A549 (cell line): ENCODE measurements around the gene GRIK4. TPM values are rescaled to one million over a fixed set of nuclear protein-coding genes. Genes with fewer than 3 reads are reported as not detected.

Experiments
- ATAC-seq, 2 experiments: fragments of 200-7000 bp in 1 of 2; fragments of >200 bp in 1 of 2; cut with Nextera tagmentation in 1 of 2; cut with Tn5 transposase in 1 of 2; 3 replicates each; pipeline versions ENCODE4 v1.8.0 to v1.9.1; 2018 to 2020; ENCODE audit warnings: mild to moderate bottlenecking in 1 of 2, moderate library complexity in 1 of 2
- CTCF ChIA-PET: fragments of 300-600 bp; sonication (Branson Sonifier 250); formaldehyde crosslinking; extraction: SDS; loops from one replicate; lab custom pipeline; 2021; ENCODE audit warnings: antibody characterized with exemption, inconsistent platforms; lab: Yijun Ruan, JAX
- POLR2A ChIA-PET: fragments of 350-600 bp; formaldehyde crosslinking; extraction: SDS; loops from one replicate; lab custom pipeline; 2021; ENCODE audit warnings: antibody characterized with exemption, inconsistent platforms; lab: Yijun Ruan, JAX
- DNase-seq, 2 experiments: peaks; one replicate each; pipeline versions ENCODE4 v3.0.0 to v3.0.0-alpha.2; 2011 to 2016; ENCODE audit warnings: low read depth in 1 of 2, low spot score in 1 of 2
- FAIRE-seq: peaks from 2 replicates; lab custom pipeline; 2011; peaks lifted over from hg19 to GRCh38; lab: Jason Lieb, UNC
- H3K27ac ChIP-seq, 2 experiments: fragments of >200 bp; sonication (Bioruptor Twin); formaldehyde crosslinking; 3 replicates each; pipeline ENCODE4 v1.5.1; 2016 to 2017
- H3K4me1 ChIP-seq: fragments of >200 bp; sonication (Bioruptor Twin); formaldehyde crosslinking; 3 replicates; pipeline ENCODE4 v1.6.1; 2016
- H3K4me2 ChIP-seq: fragments of >200 bp; sonication (Bioruptor Twin); formaldehyde crosslinking; 3 replicates; pipeline ENCODE4 v1.6.1; 2016
- H3K4me3 ChIP-seq: fragments of >200 bp; sonication (Bioruptor Twin); formaldehyde crosslinking; 3 replicates; pipeline ENCODE4 v1.5.1; 2016
- H3K9me3 ChIP-seq: fragments of >200 bp; sonication (Bioruptor Twin); formaldehyde crosslinking; 3 replicates; pipeline ENCODE4 v1.6.1; 2016
- CBX2 ChIP-seq: fragments of 200-600 bp; sonication (generic); IDR thresholded peaks from 2 replicates; pipeline ENCODE4 v1.6.1; 2016; ENCODE audit warnings: low read depth, mild to moderate bottlenecking, borderline replicate concordance
- CHD2 ChIP-seq: fragments of 150-350 bp; IDR thresholded peaks from 2 replicates; pipeline ENCODE4 v1.6.1; 2014; ENCODE audit warnings: low read length; ENCODE audit not compliant: partially characterized antibody
- EHMT2 ChIP-seq: fragments of 200-600 bp; sonication (generic); IDR thresholded peaks from 2 replicates; pipeline ENCODE4 v1.6.1; 2016; ENCODE audit warnings: antibody characterized with exemption, low read depth, mild to moderate bottlenecking, moderate library complexity
- EP300 ChIP-seq, 2 experiments: fragments of >200 bp; sonication (Bioruptor Twin); formaldehyde crosslinking; IDR thresholded peaks; 2 replicates in 1 of 2; 3 replicates in 1 of 2; pipeline ENCODE4 v1.6.1; 2016 to 2017
- ESRRA ChIP-seq: fragments of 150-350 bp; IDR thresholded peaks from 2 replicates; pipeline ENCODE4 v1.6.1; 2014; ENCODE audit warnings: mild to moderate bottlenecking, low read length, borderline replicate concordance
- FOSL2 ChIP-seq, 2 experiments: fragments of 450-650 bp in 1 of 2; fragments of >200 bp in 1 of 2; sonication (Bioruptor Twin) in 1 of 2; formaldehyde crosslinking; IDR thresholded peaks; 2 replicates each; pipeline versions ENCODE4 v1.5.0 to v1.6.1; 2016 to 2020; ENCODE audit warnings: mild to moderate bottlenecking in 1 of 2, moderate library complexity in 1 of 2
- GATA3 ChIP-seq: IDR thresholded peaks from 2 replicates; pipeline ENCODE4 v1.6.1; 2012; ENCODE audit warnings: borderline replicate concordance
- HDAC2 ChIP-seq: fragments of 200-600 bp; sonication (generic); IDR thresholded peaks from 2 replicates; pipeline ENCODE4 v1.6.1; 2016
- HOXA7 ChIP-seq: fragments of 250-450 bp; sonication (Bioruptor Pico); IDR thresholded peaks from 2 replicates; pipeline ENCODE4 v1.5.0; 2020; ENCODE audit warnings: mild to moderate bottlenecking, moderate library complexity
- HOXB13 ChIP-seq: fragments of 250-450 bp; sonication (Bioruptor Pico); IDR thresholded peaks from 2 replicates; pipeline ENCODE4 v1.5.0; 2020; ENCODE audit warnings: low read depth, mild to moderate bottlenecking, moderate library complexity
- JUN ChIP-seq, 2 experiments: fragments of >200 bp; sonication (Bioruptor Twin); formaldehyde crosslinking; IDR thresholded peaks; 2 replicates in 1 of 2; 3 replicates in 1 of 2; pipeline ENCODE4 v1.6.1; 2016 to 2017
- JUNB ChIP-seq: fragments of >200 bp; sonication (Bioruptor Twin); formaldehyde crosslinking; IDR thresholded peaks from 2 replicates; pipeline ENCODE4 v1.6.1; 2016
- MAFK ChIP-seq: fragments of 450-650 bp; IDR thresholded peaks from 2 replicates; pipeline ENCODE4 v1.6.1; 2014; ENCODE audit not compliant: partially characterized antibody
- MAZ ChIP-seq: fragments of 150-350 bp; IDR thresholded peaks from 2 replicates; pipeline ENCODE4 v1.6.1; 2014; ENCODE audit warnings: antibody characterized with exemption, low read depth, low read length, borderline replicate concordance
- MYC ChIP-seq: IDR thresholded peaks from 2 replicates; pipeline ENCODE4 v1.6.1; 2012; ENCODE audit warnings: mild to moderate bottlenecking, inconsistent platforms, low read length, improper control_type of control experiment, borderline replicate concordance
- NPAS2 ChIP-seq: fragments of 250-450 bp; sonication (Bioruptor Pico); IDR thresholded peaks from 2 replicates; pipeline ENCODE4 v1.8.0; 2022; ENCODE audit warnings: mild to moderate bottlenecking, moderate library complexity, borderline replicate concordance
- NR3C1 ChIP-seq: fragments of >200 bp; sonication (Bioruptor Twin); formaldehyde crosslinking; IDR thresholded peaks from 3 replicates; pipeline ENCODE4 v1.6.1; 2017
- POLR2A ChIP-seq: IDR thresholded peaks from 2 replicates; pipeline ENCODE4 v1.6.1; 2012; ENCODE audit warnings: mild to moderate bottlenecking, low read length
- RARB ChIP-seq: fragments of 250-450 bp; sonication (Bioruptor Pico); IDR thresholded peaks from 2 replicates; pipeline ENCODE4 v1.8.0; 2021; ENCODE audit warnings: mild to moderate bottlenecking, moderate library complexity
- RCOR1 ChIP-seq: fragments of 150-350 bp; IDR thresholded peaks from 2 replicates; pipeline ENCODE4 v1.6.1; 2014; ENCODE audit warnings: antibody characterized with exemption, low read length, low read depth
- RNF2 ChIP-seq: fragments of 200-600 bp; sonication (generic); IDR thresholded peaks from 2 replicates; pipeline ENCODE4 v1.6.1; 2016; ENCODE audit warnings: low read depth, mild to moderate bottlenecking, antibody characterized with exemption, moderate library complexity, borderline replicate concordance
- SMC3 ChIP-seq: fragments of >200 bp; sonication (Bioruptor Twin); formaldehyde crosslinking; IDR thresholded peaks from 3 replicates; pipeline ENCODE4 v1.6.1; 2018; ENCODE audit warnings: inconsistent platforms
- TP53 ChIP-seq: fragments of 250-450 bp; sonication (Bioruptor Pico); IDR thresholded peaks from 2 replicates; pipeline ENCODE4 v1.5.0; 2021; ENCODE audit warnings: mild to moderate bottlenecking, moderate library complexity
- ZSCAN20 ChIP-seq: fragments of 250-450 bp; sonication (Bioruptor Pico); IDR thresholded peaks from 2 replicates; pipeline ENCODE4 v1.8.0; 2022; ENCODE audit warnings: mild to moderate bottlenecking, moderate library complexity
- WGBS: methylation state at CpG from one replicate; pipeline ENCODE4 v1.1.6; 2017; ENCODE audit errors: missing lambda C conversion rate; 5-methylcytosine and 5-hydroxymethylcytosine counted together
- polyA plus RNA-seq, 4 experiments: library from polyadenylated mRNA; depleted of rRNA in 3 of 4; stranded (reverse); fragments of >200 nt; fragmentation: RNase III in 1 of 4; extraction: RNeasy Plus Mini Kit Qiagen cat#74134 plus additional on column Dnase treatment in 1 of 4; gene quantifications; 2 replicates in 3 of 4; 3 replicates in 1 of 4; pipeline ENCODE4 v1.2.3, GENCODE V29; 2011 to 2017
- TF ChIP-seq, protein P1 (sequence below): fragments of >200 bp; sonication (Bioruptor Twin); formaldehyde crosslinking; IDR thresholded peaks from 3 replicates; pipeline ENCODE4 v1.5.1; 2016
- TF ChIP-seq, protein P2 (sequence below): IDR thresholded peaks from 2 replicates; pipeline ENCODE4 v1.6.1; 2012
- TF ChIP-seq, protein P3 (sequence below): IDR thresholded peaks from 2 replicates; pipeline ENCODE4 v1.6.1; 2012
- TF ChIP-seq, protein P4 (sequence below): IDR thresholded peaks from 2 replicates; pipeline ENCODE4 v1.6.1; 2012; ENCODE audit warnings: low read depth, borderline replicate concordance
- TF ChIP-seq, protein P5 (sequence below): fragments of 150-350 bp; IDR thresholded peaks from 2 replicates; pipeline ENCODE4 v1.6.1; 2014; ENCODE audit warnings: low read depth, mild to moderate bottlenecking, low read length

GRIK4 gene
- polyA plus RNA-seq, 2 of the 4 experiments (the other 2 are of a cell fraction): 0.01 TPM; not detected in 1

DNA sequence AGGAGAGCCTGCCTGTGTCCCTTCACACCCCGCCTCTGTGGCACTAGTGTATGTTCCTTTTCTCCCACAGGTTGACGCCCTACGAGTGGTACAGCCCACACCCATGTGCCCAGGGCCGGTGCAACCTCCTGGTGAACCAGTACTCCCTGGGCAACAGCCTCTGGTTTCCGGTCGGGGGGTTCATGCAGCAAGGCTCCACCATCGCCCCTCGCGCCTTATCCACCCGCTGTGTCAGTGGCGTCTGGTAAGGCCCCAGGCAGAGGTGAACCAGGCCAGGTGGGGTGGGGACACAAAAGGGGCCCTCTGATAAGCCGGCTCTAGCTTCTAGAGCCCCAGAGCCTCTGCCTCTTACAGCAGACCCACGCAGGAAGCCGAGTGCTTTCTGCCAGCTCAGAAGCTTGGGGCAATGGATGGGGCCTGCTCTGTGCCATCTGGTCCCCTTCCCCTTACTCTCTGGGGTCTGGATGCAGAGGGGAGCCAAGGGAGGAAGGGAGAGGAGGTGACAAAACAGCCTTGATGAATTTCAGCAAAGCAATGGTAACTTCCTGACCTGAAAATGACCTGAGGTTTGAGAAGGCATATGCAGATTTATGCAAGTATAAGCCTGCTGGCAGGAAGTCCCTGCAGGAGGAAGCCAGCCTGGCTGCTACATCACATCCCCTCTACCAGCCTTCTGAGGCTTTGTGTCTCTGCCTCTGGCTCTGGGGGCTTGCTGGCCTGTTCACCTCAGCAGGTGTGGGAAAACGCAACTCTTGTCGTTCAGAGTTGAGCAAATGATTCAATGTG lies 445.4 kb downstream of the GRIK4 start:
- Histone ChIP-seq H3K4me2 (no peak overlapping the region), H3K4me3 (no peak overlapping the region), H3K27ac (no peak overlapping the region), H3K9me3 (no peaks in the 10 kb centered on the region), H3K4me1 (no peaks in the 10 kb centered on the region)
- DNase-seq: no peak
- POLR2A ChIA-PET: no interaction called here
- TF ChIP-seq CHD2: no peak
- no peak for TF ChIP-seq MYC
- TF ChIP-seq EP300 (IDR thresholded peaks at IDR 0.05): no peak
- no peak for TF ChIP-seq MAFK
- TF ChIP-seq, protein P1, sequence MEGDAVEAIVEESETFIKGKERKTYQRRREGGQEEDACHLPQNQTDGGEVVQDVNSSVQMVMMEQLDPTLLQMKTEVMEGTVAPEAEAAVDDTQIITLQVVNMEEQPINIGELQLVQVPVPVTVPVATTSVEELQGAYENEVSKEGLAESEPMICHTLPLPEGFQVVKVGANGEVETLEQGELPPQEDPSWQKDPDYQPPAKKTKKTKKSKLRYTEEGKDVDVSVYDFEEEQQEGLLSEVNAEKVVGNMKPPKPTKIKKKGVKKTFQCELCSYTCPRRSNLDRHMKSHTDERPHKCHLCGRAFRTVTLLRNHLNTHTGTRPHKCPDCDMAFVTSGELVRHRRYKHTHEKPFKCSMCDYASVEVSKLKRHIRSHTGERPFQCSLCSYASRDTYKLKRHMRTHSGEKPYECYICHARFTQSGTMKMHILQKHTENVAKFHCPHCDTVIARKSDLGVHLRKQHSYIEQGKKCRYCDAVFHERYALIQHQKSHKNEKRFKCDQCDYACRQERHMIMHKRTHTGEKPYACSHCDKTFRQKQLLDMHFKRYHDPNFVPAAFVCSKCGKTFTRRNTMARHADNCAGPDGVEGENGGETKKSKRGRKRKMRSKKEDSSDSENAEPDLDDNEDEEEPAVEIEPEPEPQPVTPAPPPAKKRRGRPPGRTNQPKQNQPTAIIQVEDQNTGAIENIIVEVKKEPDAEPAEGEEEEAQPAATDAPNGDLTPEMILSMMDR: no peak
- TF ChIP-seq CBX2: no peak
- no peak for TF ChIP-seq RARB (CRISPR knock-in tag)
- TF ChIP-seq HOXB13 (CRISPR knock-in tag): no peak
- TF ChIP-seq POLR2A: no peak
- TF ChIP-seq SMC3: no peak
- TF ChIP-seq JUNB: no peak
- no peak for TF ChIP-seq GATA3
- TF ChIP-seq, protein P2, sequence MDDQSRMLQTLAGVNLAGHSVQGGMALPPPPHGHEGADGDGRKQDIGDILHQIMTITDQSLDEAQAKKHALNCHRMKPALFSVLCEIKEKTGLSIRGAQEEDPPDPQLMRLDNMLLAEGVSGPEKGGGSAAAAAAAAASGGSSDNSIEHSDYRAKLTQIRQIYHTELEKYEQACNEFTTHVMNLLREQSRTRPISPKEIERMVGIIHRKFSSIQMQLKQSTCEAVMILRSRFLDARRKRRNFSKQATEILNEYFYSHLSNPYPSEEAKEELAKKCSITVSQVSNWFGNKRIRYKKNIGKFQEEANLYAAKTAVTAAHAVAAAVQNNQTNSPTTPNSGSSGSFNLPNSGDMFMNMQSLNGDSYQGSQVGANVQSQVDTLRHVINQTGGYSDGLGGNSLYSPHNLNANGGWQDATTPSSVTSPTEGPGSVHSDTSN: no peak
- no peak for TF ChIP-seq MAZ
- WGBS: 68% methylated on average over 4 of the region's 16 CpGs
- CTCF ChIA-PET: interaction anchor here (0.6 kb wide), 1 partner anchor 86 kb away, joined by 3 read pairs; no protein-coding TSS in a partner anchor
- no peak for ATAC-seq
- FAIRE-seq: no peak

DNA sequence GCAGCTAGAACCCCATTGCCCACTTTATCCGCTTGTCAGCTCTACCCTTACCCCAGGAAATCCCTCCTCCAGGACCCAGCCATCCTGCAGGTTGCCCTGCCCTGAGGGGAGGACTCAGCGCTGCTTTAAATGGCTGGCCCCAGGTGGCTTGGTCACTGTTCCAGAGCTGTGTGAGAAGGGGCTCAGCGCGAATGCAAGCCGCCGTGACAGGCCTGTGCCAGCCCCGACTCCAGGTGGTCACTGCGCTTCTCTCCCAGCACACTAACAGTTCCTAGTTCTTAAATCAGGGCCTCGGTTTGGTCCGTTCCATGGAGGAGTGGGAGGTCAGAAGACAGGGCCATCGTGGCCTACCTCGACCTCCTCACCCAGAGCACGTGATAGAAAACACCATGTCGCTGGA lies 446.6 kb downstream of the GRIK4 start:
- Histone ChIP-seq H3K4me1 (no peaks in the 10 kb centered on the region), H3K4me3 (no peak overlapping the region), H3K9me3 (no peaks in the 10 kb centered on the region), H3K27ac (no peak overlapping the region)
- CTCF ChIA-PET: no interaction called here
- ATAC-seq (no peak), FAIRE-seq (no peak)
- 19% methylated on average over 7 of the region's 14 CpGs for WGBS
- POLR2A ChIA-PET: interaction anchor here (0.7 kb wide), 1 partner anchor 155 kb away, joined by 4 read pairs; no protein-coding TSS in a partner anchor
- TF ChIP-seq RCOR1: no peak
- TF ChIP-seq, all 56 proteins: peak for 0
- H3K4me2 ChIP-seq: no peak overlapping the region
- DNase-seq: no peak

DNA sequence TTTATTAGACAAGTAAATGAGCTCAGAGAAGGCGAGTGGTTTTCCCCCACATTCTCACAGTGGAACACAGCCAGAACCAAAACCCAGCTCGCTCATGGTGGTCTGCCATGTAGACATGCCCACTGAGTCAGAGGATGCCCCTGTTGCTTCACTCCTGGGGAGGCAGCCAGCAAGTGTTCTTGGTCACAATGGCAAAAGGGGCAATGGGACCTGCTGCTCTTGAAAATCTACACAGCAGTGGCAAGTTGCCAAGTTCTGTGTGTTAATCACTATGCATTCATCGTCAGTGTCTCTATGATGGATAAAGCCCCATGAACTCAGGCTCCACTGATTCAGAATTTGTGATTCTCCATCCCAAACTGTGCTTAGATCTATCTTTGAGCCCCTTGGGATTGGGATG lies 447.6 kb downstream of the GRIK4 start:
- no peak for ATAC-seq

DNA sequence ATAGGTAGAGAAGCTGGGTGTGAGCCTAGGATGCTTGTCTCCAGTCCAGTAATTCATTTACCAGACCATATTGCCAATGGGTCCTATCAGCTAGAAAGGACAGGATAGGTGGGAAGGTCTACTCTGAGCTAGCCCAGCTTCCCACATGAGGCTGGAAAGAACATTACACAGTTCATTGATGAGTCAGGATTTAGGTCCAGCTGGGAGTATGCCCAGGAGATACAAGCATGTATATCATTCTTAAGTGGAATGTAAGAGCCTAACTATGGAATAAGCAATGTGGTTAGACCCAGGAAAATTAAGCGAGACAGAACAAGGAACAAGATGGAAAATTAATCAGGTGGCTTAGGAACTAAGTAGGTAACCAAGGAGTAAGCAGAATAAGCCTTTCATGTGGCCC lies 453.3 kb downstream of the GRIK4 start:
- no peak for ATAC-seq
- FAIRE-seq: no peak
- no peak for TF ChIP-seq ZSCAN20 (CRISPR knock-in tag)
- TF ChIP-seq EP300 (IDR thresholded peaks at IDR 0.05): no peak
- TF ChIP-seq, protein P3, sequence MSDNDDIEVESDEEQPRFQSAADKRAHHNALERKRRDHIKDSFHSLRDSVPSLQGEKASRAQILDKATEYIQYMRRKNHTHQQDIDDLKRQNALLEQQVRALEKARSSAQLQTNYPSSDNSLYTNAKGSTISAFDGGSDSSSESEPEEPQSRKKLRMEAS: no peak
- TF ChIP-seq EHMT2: no peak
- no peak for TF ChIP-seq HDAC2
- TF ChIP-seq TP53 (CRISPR knock-in tag): no peak
- no peak for TF ChIP-seq MAFK
- no peak for TF ChIP-seq FOSL2 (IDR thresholded peaks at IDR 0.05)
- no peak for TF ChIP-seq FOSL2 (CRISPR knock-in tag; IDR thresholded peaks at IDR 0.05)
- TF ChIP-seq, protein P4, sequence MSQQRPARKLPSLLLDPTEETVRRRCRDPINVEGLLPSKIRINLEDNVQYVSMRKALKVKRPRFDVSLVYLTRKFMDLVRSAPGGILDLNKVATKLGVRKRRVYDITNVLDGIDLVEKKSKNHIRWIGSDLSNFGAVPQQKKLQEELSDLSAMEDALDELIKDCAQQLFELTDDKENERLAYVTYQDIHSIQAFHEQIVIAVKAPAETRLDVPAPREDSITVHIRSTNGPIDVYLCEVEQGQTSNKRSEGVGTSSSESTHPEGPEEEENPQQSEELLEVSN: no peak
- TF ChIP-seq RNF2: no peak
- TF ChIP-seq ESRRA: no peak
- TF ChIP-seq, protein P5, sequence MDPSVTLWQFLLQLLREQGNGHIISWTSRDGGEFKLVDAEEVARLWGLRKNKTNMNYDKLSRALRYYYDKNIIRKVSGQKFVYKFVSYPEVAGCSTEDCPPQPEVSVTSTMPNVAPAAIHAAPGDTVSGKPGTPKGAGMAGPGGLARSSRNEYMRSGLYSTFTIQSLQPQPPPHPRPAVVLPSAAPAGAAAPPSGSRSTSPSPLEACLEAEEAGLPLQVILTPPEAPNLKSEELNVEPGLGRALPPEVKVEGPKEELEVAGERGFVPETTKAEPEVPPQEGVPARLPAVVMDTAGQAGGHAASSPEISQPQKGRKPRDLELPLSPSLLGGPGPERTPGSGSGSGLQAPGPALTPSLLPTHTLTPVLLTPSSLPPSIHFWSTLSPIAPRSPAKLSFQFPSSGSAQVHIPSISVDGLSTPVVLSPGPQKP: no peak
- TF ChIP-seq JUN (IDR thresholded peaks at IDR 0.05): no peak
- TF ChIP-seq NR3C1: no peak

More for the DNA sequence above, 447.6 kb downstream of the GRIK4 start:
- TF ChIP-seq NPAS2: no peak
- TF ChIP-seq HOXA7: no peak
- no peak for TF ChIP-seq ZSCAN20 (CRISPR knock-in tag)
- Histone ChIP-seq H3K4me2 (no peak overlapping the region), H3K27ac (no peak overlapping the region), H3K4me3 (no peak overlapping the region), H3K4me1 (no peaks in the 10 kb centered on the region), H3K9me3 (no peaks in the 10 kb centered on the region)
- POLR2A ChIA-PET: no interaction called here
- CTCF ChIA-PET: no interaction called here
- DNase-seq: no peak
- 13% methylated on average over 3 of the region's 3 CpGs for WGBS
- FAIRE-seq: no peak

More for the DNA sequence above, 453.3 kb downstream of the GRIK4 start:
- WGBS: 0% methylated on average over 1 of the region's 1 CpG
- H3K4me2 ChIP-seq: no peak overlapping the region
- no peak overlapping the region for H3K4me3 ChIP-seq
- DNase-seq: no peak
- H3K27ac ChIP-seq: no peak overlapping the region
- H3K4me1 ChIP-seq: no peaks in the 10 kb centered on the region
- ChIA-PET POLR2A (no interaction called here), CTCF (interaction anchor here (1.3 kb wide), 2 partner anchors 230 to 454 kb away, joined by 3 read pairs; no protein-coding TSS in a partner anchor)
- H3K9me3 ChIP-seq: no peaks in the 10 kb centered on the region
